ENCODE results near the gene MRPL40. TPM values are rescaled to one million over a fixed set of nuclear protein-coding genes. Genes with fewer than 3 reads are reported as not detected.

Gene MRPL40
- total and polyA plus RNA-seq, 2 of the 13 experiments (the other 11 are each of a cell fraction or from before 2014, with no cell fraction given): 42.7 to 79.7 TPM

- TF ChIP-seq, protein P1, sequence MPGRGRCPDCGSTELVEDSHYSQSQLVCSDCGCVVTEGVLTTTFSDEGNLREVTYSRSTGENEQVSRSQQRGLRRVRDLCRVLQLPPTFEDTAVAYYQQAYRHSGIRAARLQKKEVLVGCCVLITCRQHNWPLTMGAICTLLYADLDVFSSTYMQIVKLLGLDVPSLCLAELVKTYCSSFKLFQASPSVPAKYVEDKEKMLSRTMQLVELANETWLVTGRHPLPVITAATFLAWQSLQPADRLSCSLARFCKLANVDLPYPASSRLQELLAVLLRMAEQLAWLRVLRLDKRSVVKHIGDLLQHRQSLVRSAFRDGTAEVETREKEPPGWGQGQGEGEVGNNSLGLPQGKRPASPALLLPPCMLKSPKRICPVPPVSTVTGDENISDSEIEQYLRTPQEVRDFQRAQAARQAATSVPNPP (CRISPR knock-in tag; IDR thresholded peaks at IDR 0.05): 0 out of 2 replicates have a peak, but pooled peaks have one; percentile 10
- TF ChIP-seq, protein P2, sequence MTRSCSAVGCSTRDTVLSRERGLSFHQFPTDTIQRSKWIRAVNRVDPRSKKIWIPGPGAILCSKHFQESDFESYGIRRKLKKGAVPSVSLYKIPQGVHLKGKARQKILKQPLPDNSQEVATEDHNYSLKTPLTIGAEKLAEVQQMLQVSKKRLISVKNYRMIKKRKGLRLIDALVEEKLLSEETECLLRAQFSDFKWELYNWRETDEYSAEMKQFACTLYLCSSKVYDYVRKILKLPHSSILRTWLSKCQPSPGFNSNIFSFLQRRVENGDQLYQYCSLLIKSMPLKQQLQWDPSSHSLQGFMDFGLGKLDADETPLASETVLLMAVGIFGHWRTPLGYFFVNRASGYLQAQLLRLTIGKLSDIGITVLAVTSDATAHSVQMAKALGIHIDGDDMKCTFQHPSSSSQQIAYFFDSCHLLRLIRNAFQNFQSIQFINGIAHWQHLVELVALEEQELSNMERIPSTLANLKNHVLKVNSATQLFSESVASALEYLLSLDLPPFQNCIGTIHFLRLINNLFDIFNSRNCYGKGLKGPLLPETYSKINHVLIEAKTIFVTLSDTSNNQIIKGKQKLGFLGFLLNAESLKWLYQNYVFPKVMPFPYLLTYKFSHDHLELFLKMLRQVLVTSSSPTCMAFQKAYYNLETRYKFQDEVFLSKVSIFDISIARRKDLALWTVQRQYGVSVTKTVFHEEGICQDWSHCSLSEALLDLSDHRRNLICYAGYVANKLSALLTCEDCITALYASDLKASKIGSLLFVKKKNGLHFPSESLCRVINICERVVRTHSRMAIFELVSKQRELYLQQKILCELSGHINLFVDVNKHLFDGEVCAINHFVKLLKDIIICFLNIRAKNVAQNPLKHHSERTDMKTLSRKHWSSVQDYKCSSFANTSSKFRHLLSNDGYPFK (CRISPR knock-in tag; IDR thresholded peaks at IDR 0.05; ENCODE audit: borderline replicate concordance): no peak
- TF ChIP-seq RARA (CRISPR knock-in tag; IDR thresholded peaks at IDR 0.05) (no peak), FOXO4 (CRISPR knock-in tag; conservative IDR thresholded peaks at IDR 0.05) (0 out of 2 replicates have a peak, but pooled peaks have one; percentile 85), BRD4 (CRISPR knock-in tag; IDR thresholded peaks at IDR 0.05) (no peak), NFE2L1 (CRISPR knock-in tag; IDR thresholded peaks at IDR 0.05; ENCODE audit: borderline replicate concordance) (no peak), NFATC3 (CRISPR knock-in tag; IDR thresholded peaks at IDR 0.05) (0 out of 2 replicates have a peak, but pooled peaks have one; percentile 37), ZNF251 (CRISPR knock-in tag; IDR thresholded peaks at IDR 0.05) (no peak), ARNTL (CRISPR knock-in tag; IDR thresholded peaks at IDR 0.05) (no peak), MAFG (CRISPR knock-in tag; IDR thresholded peaks at IDR 0.05) (no peak), CEBPB (IDR thresholded peaks at IDR 0.05; ENCODE audit: borderline replicate concordance, low read depth, low read length) (no peak), ZSCAN25 (CRISPR knock-in tag; IDR thresholded peaks at IDR 0.05) (no peak)
- TF ChIP-seq, protein P3, sequence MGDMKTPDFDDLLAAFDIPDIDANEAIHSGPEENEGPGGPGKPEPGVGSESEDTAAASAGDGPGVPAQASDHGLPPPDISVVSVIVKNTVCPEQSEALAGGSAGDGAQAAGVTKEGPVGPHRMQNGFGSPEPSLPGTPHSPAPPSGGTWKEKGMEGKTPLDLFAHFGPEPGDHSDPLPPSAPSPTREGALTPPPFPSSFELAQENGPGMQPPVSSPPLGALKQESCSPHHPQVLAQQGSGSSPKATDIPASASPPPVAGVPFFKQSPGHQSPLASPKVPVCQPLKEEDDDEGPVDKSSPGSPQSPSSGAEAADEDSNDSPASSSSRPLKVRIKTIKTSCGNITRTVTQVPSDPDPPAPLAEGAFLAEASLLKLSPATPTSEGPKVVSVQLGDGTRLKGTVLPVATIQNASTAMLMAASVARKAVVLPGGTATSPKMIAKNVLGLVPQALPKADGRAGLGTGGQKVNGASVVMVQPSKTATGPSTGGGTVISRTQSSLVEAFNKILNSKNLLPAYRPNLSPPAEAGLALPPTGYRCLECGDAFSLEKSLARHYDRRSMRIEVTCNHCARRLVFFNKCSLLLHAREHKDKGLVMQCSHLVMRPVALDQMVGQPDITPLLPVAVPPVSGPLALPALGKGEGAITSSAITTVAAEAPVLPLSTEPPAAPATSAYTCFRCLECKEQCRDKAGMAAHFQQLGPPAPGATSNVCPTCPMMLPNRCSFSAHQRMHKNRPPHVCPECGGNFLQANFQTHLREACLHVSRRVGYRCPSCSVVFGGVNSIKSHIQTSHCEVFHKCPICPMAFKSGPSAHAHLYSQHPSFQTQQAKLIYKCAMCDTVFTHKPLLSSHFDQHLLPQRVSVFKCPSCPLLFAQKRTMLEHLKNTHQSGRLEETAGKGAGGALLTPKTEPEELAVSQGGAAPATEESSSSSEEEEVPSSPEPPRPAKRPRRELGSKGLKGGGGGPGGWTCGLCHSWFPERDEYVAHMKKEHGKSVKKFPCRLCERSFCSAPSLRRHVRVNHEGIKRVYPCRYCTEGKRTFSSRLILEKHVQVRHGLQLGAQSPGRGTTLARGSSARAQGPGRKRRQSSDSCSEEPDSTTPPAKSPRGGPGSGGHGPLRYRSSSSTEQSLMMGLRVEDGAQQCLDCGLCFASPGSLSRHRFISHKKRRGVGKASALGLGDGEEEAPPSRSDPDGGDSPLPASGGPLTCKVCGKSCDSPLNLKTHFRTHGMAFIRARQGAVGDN (CRISPR knock-in tag; IDR thresholded peaks at IDR 0.05): peak; percentile 50
Measured at GRCh38 chr22:19480173-19480568, 47.8 kb downstream of the MRPL40 start (continued).
